GM12872 (cell line): Measurements from ENCODE around the gene PPP1R8.

Experiments
- CTCF ChIP-seq: IDR thresholded peaks from 3 replicates; pipeline ENCODE4 v1.5.1; 2011; ENCODE audit warnings: low read depth, mild to moderate bottlenecking, low read length, moderate library complexity; ENCODE audit not compliant: insufficient read depth

PPP1R8 gene

GRCh38 chr1:27804791-27805190 lies 25.8 kb upstream of the PPP1R8 start:
- no peak for TF ChIP-seq CTCF

- TF ChIP-seq CTCF: no peak
Measured at GRCh38 chr1:27806758-27807157, 23.8 kb upstream of the PPP1R8 start.

- no peak for TF ChIP-seq CTCF
Measured at GRCh38 chr1:27807385-27807784, 23.2 kb upstream of the PPP1R8 start.

GRCh38 chr1:27809883-27810282 lies 20.7 kb upstream of the PPP1R8 start:
- no peak for TF ChIP-seq CTCF

GRCh38 chr1:27811741-27812500 lies 18.7 kb upstream of the PPP1R8 start:
- TF ChIP-seq CTCF: no peak

- no peak for TF ChIP-seq CTCF
Measured at GRCh38 chr1:27816921-27817630, 13.5 kb upstream of the PPP1R8 start.

GRCh38 chr1:27821761-27822315 lies 8.7 kb upstream of the PPP1R8 start:
- no peak for TF ChIP-seq CTCF
